GM23338 (cell line): ENCODE data around the gene IGF2.

Experiments used
- CREB1 ChIP-seq: fragments of 250-450 bp; sonication (Bioruptor Pico); IDR thresholded peaks from 2 replicates; pipeline ENCODE4 v1.5.0; 2020; ENCODE audit warnings: low read depth, mild to moderate bottlenecking, moderate library complexity
- EZH2 ChIP-seq: fragments of 200-600 bp; sonication (generic); IDR thresholded peaks from one replicate; pipeline ENCODE4 v1.8.0; 2017; ENCODE audit warnings: antibody characterized with exemption, mild to moderate bottlenecking, low read depth; ENCODE audit not compliant: unreplicated experiment
- EZH2phosphoT487 ChIP-seq: fragments of 200-600 bp; sonication (generic); IDR thresholded peaks from one replicate; pipeline ENCODE4 v1.8.1; 2018; ENCODE audit warnings: antibody characterized with exemption; ENCODE audit not compliant: unreplicated experiment
- JUNB ChIP-seq: IDR thresholded peaks from one replicate; pipeline ENCODE4 v1.6.1; 2016; ENCODE audit warnings: antibody characterized with exemption; ENCODE audit not compliant: unreplicated experiment
- NANOG ChIP-seq: IDR thresholded peaks from 2 replicates; pipeline ENCODE4 v1.6.1; 2016; ENCODE audit warnings: antibody characterized with exemption, borderline replicate concordance
- POLR2AphosphoS5 ChIP-seq: IDR thresholded peaks from 2 replicates; pipeline ENCODE4 v1.6.1; 2016; ENCODE audit warnings: antibody characterized with exemption, low read depth
- ZNF114 ChIP-seq: fragments of 250-450 bp; sonication (Bioruptor Pico); IDR thresholded peaks from 2 replicates; pipeline ENCODE4 v1.5.0; 2020; ENCODE audit warnings: mild to moderate bottlenecking, moderate library complexity
- ZNF331 ChIP-seq: fragments of 250-450 bp; sonication (Bioruptor Pico); IDR thresholded peaks from 2 replicates; pipeline ENCODE4 v1.5.0; 2020; ENCODE audit warnings: low read depth, mild to moderate bottlenecking, moderate library complexity
- TF ChIP-seq, protein P1 (sequence below): IDR thresholded peaks from one replicate; pipeline ENCODE4 v1.6.1; 2018; ENCODE audit warnings: antibody characterized with exemption; ENCODE audit not compliant: unreplicated experiment
- TF ChIP-seq, protein P2 (sequence below), 2 experiments: fragments of 200-600 bp in 1 of 2; sonication (generic) in 1 of 2; conservative IDR thresholded peaks; 2 replicates each; pipeline versions ENCODE4 v1.5.1 to v1.6.1; 2016 to 2017; ENCODE audit warnings: antibody characterized with exemption in 2 of 2, low read depth in 2 of 2, mild to moderate bottlenecking in 2 of 2, moderate library complexity in 1 of 2
- TF ChIP-seq, protein P3 (sequence below): IDR thresholded peaks from 2 replicates; pipeline ENCODE4 v1.6.1; 2016; ENCODE audit warnings: antibody characterized with exemption
- TF ChIP-seq, protein P4 (sequence below): fragments of 250-450 bp; sonication (Bioruptor Pico); IDR thresholded peaks from 2 replicates; pipeline ENCODE4 v1.5.0; 2020; ENCODE audit warnings: mild to moderate bottlenecking, moderate library complexity

DNA sequence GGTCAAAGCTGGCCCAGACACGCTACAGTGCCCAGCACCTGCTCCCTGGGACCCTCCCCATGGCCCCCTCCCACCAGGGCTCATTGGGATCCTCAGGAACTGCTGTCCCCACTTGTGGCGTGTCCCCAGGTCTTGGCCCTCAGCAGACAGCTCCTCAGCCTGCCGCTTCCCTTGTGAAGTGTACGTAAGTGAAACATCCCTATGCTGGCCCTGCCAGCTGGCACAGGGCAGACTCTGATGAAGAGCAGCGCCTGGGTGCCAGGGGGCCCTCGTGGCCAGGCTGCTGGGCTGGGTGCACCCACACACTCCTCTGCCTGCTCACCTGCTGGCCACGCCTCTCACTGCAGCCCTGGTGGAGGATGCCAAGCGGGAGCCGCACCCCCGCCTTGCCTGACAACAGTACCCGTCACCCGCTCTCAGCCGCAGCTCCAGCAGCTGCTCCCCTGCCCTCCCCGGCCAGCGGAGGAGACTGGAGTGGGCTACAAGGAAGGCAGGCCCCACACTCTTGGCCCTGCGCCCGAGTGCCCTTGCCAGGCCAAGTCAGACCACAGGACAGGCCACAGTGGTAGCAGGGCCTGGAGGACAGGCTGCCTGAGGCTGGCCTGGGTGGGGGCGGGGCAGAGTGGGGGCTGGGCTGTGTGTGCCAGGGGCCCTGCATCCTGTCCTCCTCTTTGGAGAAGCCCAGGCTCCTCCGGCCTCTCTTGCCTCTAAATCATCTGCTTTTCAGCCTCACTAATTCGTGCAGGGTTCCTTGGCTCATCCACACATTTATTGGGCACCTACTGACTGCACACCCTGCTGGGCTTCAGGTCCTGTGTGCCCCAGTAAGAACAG lies 39.5 kb downstream of the IGF2 start:
- no peak for TF ChIP-seq POLR2AphosphoS5
- TF ChIP-seq ZNF114: no peak
- TF ChIP-seq, protein P1, sequence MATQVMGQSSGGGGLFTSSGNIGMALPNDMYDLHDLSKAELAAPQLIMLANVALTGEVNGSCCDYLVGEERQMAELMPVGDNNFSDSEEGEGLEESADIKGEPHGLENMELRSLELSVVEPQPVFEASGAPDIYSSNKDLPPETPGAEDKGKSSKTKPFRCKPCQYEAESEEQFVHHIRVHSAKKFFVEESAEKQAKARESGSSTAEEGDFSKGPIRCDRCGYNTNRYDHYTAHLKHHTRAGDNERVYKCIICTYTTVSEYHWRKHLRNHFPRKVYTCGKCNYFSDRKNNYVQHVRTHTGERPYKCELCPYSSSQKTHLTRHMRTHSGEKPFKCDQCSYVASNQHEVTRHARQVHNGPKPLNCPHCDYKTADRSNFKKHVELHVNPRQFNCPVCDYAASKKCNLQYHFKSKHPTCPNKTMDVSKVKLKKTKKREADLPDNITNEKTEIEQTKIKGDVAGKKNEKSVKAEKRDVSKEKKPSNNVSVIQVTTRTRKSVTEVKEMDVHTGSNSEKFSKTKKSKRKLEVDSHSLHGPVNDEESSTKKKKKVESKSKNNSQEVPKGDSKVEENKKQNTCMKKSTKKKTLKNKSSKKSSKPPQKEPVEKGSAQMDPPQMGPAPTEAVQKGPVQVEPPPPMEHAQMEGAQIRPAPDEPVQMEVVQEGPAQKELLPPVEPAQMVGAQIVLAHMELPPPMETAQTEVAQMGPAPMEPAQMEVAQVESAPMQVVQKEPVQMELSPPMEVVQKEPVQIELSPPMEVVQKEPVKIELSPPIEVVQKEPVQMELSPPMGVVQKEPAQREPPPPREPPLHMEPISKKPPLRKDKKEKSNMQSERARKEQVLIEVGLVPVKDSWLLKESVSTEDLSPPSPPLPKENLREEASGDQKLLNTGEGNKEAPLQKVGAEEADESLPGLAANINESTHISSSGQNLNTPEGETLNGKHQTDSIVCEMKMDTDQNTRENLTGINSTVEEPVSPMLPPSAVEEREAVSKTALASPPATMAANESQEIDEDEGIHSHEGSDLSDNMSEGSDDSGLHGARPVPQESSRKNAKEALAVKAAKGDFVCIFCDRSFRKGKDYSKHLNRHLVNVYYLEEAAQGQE: no peak
- TF ChIP-seq, protein P2, sequence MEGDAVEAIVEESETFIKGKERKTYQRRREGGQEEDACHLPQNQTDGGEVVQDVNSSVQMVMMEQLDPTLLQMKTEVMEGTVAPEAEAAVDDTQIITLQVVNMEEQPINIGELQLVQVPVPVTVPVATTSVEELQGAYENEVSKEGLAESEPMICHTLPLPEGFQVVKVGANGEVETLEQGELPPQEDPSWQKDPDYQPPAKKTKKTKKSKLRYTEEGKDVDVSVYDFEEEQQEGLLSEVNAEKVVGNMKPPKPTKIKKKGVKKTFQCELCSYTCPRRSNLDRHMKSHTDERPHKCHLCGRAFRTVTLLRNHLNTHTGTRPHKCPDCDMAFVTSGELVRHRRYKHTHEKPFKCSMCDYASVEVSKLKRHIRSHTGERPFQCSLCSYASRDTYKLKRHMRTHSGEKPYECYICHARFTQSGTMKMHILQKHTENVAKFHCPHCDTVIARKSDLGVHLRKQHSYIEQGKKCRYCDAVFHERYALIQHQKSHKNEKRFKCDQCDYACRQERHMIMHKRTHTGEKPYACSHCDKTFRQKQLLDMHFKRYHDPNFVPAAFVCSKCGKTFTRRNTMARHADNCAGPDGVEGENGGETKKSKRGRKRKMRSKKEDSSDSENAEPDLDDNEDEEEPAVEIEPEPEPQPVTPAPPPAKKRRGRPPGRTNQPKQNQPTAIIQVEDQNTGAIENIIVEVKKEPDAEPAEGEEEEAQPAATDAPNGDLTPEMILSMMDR (conservative IDR thresholded peaks at IDR 0.05; ENCODE audit: low read depth in 2 of 2): no peak
- no peak for TF ChIP-seq EZH2
- no peak for TF ChIP-seq EZH2phosphoT487
- no peak for TF ChIP-seq CREB1 (CRISPR knock-in tag)
- TF ChIP-seq, protein P3, sequence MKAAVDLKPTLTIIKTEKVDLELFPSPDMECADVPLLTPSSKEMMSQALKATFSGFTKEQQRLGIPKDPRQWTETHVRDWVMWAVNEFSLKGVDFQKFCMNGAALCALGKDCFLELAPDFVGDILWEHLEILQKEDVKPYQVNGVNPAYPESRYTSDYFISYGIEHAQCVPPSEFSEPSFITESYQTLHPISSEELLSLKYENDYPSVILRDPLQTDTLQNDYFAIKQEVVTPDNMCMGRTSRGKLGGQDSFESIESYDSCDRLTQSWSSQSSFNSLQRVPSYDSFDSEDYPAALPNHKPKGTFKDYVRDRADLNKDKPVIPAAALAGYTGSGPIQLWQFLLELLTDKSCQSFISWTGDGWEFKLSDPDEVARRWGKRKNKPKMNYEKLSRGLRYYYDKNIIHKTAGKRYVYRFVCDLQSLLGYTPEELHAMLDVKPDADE: no peak
- no peak for TF ChIP-seq JUNB
- TF ChIP-seq ZNF331 (CRISPR knock-in tag): no peak
- no peak for TF ChIP-seq NANOG
- TF ChIP-seq, protein P4, sequence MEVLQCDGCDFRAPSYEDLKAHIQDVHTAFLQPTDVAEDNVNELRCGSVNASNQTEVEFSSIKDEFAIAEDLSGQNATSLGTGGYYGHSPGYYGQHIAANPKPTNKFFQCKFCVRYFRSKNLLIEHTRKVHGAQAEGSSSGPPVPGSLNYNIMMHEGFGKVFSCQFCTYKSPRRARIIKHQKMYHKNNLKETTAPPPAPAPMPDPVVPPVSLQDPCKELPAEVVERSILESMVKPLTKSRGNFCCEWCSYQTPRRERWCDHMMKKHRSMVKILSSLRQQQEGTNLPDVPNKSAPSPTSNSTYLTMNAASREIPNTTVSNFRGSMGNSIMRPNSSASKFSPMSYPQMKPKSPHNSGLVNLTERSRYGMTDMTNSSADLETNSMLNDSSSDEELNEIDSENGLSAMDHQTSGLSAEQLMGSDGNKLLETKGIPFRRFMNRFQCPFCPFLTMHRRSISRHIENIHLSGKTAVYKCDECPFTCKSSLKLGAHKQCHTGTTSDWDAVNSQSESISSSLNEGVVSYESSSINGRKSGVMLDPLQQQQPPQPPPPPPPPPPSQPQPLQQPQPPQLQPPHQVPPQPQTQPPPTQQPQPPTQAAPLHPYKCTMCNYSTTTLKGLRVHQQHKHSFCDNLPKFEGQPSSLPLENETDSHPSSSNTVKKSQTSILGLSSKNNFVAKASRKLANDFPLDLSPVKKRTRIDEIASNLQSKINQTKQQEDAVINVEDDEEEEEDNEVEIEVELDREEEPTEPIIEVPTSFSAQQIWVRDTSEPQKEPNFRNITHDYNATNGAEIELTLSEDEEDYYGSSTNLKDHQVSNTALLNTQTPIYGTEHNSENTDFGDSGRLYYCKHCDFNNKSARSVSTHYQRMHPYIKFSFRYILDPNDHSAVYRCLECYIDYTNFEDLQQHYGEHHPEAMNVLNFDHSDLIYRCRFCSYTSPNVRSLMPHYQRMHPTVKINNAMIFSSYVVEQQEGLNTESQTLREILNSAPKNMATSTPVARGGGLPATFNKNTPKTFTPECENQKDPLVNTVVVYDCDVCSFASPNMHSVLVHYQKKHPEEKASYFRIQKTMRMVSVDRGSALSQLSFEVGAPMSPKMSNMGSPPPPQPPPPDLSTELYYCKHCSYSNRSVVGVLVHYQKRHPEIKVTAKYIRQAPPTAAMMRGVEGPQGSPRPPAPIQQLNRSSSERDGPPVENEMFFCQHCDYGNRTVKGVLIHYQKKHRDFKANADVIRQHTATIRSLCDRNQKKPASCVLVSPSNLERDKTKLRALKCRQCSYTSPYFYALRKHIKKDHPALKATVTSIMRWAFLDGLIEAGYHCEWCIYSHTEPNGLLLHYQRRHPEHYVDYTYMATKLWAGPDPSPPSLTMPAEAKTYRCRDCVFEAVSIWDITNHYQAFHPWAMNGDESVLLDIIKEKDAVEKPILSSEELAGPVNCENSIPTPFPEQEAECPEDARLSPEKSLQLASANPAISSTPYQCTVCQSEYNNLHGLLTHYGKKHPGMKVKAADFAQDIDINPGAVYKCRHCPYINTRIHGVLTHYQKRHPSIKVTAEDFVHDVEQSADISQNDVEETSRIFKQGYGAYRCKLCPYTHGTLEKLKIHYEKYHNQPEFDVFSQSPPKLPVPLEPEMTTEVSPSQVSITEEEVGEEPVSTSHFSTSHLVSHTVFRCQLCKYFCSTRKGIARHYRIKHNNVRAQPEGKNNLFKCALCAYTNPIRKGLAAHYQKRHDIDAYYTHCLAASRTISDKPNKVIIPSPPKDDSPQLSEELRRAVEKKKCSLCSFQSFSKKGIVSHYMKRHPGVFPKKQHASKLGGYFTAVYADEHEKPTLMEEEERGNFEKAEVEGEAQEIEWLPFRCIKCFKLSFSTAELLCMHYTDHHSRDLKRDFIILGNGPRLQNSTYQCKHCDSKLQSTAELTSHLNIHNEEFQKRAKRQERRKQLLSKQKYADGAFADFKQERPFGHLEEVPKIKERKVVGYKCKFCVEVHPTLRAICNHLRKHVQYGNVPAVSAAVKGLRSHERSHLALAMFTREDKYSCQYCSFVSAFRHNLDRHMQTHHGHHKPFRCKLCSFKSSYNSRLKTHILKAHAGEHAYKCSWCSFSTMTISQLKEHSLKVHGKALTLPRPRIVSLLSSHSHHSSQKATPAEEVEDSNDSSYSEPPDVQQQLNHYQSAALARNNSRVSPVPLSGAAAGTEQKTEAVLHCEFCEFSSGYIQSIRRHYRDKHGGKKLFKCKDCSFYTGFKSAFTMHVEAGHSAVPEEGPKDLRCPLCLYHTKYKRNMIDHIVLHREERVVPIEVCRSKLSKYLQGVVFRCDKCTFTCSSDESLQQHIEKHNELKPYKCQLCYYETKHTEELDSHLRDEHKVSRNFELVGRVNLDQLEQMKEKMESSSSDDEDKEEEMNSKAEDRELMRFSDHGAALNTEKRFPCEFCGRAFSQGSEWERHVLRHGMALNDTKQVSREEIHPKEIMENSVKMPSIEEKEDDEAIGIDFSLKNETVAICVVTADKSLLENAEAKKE (CRISPR knock-in tag): no peak
